Stimulated activated CD4-positive, alpha-beta T cell treated with anti-CD3 and anti-CD28 coated beads, Interleukin-4, amount 100 ng/mL, for 48 hours (primary cell): ENCODE measurements around the gene MYH11.
"Not testable (repeated sequence)": the region's sequence is repeated elsewhere in the genome, so short reads cannot be mapped to it uniquely, and the experiment has no call there.

Experiments used
- DNase-seq, 2 donors: peaks; one replicate each; pipeline ENCODE4 v3.0.0-alpha.2; 2020; ENCODE audit warnings: low read depth in 2 of 2

Gene MYH11

DNA sequence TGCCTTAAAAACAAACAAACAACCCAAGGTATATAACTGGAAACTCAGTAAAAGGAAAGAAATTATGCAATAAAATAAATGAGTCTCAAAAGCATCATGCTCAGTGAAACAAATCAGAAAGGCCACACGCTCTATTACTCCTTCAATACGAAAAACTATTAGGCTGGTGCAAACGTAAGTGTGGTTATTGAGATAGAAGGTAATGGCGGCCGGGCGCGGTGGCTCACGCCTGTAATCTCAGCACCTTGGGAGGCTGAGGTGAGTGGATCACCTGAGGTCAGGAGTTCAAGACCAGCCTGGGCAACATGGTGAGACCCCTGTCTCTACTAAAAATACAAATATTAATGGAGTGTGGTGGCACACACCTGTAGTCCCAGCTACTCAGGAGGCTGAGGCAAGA, 17.6 kb downstream of the MYH11 start:
- not testable (repeated sequence) for DNase-seq

DNA sequence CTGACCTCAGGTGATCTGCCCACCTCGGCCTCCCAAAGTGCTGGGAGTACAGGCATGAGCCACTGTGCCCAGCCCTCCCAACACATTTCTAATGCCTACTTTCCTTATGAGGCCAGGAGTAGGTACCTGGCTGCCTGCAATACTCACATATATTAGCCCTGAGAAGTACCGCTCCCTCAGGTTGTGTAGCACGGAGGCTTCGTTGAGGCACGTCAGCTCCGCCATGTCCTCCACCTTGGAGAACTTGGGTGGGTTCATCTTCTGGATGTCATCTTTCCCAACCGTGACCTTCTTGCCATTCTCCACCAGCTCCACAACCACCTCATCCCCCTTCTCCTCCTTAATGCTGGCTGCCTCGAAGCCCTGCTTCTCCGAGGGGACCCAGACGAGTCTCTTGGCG, 19.1 kb downstream of the MYH11 start:
- no peak for DNase-seq

DNA sequence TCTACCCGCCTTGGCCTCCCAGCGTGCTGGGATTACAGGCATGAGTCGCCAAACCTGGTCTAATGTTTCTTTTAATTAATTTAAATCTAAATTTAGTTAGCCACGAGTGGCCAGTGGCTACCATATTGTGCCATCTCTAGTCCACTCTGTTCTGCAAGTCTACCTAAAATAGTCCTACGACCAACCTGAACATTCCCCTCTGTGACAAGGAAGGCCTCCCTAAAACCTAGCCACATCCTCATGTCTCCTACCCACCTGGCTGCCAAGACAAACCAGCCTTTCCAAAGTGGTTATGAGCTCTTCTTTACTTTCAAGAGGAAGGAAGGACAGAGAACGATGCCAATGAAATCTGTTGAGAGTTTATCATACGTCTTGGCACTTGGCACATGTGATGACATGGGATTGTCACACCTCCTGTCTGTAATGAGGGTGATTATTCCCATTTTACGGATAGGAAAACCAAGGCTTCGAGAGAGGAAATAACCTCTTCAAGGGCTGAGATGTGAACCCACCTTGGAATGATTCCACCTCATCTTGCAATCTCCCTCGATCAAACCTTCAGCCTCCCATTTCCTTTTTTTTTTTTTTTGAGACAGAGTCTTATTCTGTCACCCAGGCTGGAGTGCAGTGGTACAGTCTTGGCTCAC, 19.7 kb downstream of the MYH11 start:
- no peak for DNase-seq

DNA sequence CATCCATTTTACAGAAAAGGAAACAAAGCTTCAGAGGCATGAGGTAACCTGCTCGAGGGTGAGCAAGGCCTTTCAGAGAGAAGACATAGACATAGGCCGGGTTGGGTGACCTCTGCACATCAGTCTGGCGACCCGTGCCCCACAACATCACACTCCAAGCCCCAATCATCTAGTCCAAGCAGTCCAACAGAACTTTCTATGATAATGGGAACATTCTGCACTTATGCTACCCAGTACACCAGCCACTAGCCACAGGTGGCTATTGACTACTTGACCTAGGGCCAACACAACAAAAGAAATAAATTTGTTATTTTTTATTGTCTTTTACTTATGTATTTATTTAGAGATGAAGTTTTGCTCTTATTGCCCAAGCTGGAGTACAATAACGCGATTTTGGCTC, 20.8 kb downstream of the MYH11 start:
- no peak for DNase-seq

DNA sequence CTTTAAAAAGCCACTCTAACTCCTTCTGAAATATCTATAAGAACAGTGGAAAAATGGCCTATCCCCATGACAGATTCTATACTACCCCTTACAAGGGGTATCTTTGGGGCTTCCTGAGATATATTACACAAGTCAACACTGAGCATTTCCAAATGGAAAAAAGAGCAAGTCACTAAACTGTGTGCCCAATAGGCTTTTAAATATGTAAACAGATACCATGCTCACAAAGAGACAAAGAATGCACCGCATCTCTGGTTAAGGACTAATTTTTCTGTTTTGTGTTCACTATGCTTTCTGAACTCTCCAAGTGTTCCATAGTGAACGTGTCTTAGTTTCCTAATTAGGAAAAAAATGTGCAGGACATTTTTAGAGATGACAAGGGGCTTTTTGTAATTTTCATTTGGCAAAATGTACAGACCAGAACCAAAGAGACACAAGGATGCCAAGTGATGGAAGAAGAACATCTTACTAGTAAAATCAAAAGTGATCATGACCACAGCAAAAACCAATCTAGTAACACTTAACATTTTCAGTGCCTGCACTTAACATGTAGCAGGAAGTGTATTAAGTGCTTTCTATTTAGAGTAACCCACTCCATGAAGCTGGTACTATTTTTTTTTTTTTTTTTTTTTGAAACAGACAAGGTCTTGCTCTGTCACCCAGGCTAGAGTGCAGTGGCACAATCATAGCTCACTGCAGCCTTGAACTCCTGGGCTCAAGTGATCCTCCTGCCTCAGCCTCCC, 21.5 kb downstream of the MYH11 start:
- no peak for DNase-seq

DNA sequence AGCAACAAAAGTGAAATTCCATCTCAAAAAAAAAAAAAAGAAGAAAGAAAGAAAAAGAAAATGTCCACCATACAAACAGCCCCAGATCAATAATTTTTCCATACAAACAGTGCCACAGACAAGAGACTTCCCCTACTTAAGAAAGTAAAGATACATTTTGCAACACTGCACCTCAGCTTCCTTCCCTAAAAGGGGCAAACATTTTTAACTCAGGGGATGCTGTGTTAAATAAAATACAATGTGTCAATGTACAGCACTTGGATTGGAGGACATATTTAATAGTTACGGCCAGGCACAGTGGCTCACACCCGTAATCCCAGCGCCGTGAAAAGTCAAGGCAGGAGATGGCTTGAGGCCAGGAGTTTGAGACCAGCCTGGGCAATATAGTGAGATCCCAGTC, 22.3 kb downstream of the MYH11 start:
- DNase-seq = no peak

DNA sequence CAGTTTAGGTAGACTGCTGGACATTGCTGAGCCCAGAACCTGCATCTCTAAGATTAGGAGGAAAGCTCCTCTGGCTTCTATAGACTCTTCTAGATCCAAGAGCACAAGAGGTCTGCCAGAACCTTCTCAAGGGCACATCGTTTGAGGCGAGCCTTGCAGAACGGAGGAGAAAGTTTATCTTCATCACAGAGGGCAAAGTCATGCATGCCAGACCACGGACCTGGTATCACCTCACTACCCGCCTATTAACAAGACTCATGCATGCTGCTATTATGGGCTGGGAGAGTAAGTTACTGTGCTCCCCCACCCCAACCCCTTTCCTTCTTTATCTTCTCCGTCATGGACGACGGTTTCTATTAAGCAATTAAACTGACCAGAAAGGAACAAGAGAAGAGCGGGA, 23.3 kb downstream of the MYH11 start:
- no peak for DNase-seq

DNA sequence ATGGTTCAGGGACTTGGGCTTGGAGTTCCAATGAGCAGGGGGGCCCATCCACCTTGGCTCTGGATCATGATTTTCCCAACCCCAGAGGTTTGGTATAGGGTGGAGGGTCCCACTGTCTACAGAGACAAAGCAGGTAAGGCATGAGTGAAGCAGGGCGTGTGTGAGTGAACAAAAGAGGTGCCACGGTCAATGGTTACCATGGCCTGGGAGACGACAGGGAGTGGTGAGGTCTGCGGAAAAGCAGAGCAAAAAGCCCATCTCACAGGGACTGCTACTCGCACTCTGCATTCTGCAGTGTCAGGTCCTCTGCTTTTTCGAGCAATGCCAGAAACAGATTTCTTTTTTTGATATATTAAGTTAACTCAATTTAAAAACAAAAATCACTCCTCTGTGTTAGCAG, 24.6 kb downstream of the MYH11 start:
- no peak for DNase-seq

DNA sequence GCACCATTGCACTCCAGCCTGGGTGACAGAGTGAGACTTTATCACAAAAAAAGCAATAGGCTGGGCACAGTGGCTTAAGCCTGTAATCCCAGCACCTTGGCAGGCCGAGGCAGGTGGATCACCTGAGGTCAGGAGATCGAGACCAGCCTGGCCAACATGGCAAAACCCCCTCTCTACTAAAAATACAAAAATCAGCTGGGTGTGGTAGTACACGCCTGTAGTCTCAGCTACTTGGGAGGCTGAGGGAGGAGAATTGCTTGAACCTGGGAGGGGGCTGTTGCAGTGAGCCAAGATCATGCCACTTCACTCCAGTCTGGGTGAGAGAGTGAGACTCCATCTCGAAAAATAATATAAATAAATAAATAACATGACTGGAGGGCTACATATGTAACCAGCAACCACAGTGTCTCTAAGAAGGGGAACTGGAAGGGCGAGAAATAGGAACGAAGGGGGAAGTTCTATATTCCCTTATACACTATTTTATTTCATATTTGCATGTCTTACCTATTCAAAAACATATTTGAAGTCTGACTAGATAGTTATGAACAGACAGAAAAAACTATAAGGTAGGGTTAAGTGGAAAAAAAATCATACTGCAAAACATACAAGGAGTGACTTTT, 25.9 kb downstream of the MYH11 start:
- no peak for DNase-seq

DNA sequence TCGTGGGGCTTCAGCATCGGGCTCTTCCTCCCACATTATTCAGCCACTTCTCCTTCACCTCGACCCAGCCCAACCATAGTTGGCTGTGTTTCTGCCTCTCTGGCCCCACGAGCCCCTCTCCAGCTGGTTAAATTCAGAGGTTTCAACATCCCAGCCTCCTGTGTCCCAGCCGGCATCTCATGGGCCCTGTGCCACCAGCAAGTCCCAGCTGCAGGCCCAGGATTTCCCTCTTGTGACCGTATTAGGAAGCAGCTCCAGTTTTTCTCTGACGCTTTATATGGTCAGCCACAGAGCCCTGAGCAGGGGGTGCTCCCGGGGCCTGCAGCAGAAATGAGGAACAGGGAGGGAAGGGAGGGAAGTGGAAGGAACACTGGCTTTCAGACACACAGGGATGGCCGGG, 27.4 kb downstream of the MYH11 start:
- DNase-seq = no peak

DNA sequence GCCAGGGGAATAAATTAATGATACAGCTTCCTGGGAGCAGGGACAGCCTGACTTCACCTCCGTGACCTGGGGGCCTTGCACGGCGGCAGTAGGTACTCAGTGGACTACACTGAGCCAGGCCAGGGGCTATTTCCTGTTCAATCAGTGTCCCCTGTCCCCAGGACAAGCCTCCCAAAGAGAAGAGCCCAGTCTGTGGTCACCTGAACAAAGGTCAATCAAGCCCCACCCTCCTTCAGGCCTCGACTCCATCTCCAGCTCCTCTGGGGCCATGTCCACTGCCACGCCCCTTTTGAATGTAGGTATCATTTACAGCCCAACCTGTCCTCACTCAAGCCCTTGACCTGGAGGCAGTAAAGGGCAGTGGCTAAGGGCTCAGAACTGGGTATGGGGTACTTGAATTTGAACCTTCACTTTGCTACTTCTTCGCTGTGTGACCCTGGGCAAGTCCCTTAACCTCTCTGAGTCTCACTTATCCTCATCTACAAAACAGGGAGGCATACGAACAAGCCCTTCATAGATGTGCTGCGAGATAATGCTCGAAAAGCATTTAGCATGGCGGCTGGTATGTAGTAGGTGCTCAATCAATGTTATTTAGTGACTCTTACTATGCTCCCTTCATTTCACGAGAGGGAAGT, 29.0 kb downstream of the MYH11 start:
- no peak for DNase-seq

DNA sequence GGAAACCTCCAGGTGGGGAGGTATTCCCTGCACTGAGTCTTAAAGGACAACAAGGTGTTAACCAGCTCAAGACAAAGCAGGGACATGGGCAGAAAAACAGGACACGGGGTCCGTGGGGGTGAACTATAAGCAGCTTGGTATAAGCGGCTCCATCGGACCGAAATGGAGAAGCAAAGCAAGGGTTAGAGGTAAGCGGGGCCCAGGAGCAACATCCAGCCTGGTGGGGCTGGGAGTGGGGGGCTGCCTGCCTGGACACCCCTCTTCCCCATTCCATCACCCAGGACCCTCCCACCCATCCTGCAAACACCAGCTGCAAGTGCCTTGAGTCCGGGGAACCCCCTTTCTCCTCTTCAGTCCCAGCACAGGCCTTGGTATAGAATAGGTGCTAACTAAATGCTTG, 29.5 kb downstream of the MYH11 start:
- DNase-seq = no peak

DNA sequence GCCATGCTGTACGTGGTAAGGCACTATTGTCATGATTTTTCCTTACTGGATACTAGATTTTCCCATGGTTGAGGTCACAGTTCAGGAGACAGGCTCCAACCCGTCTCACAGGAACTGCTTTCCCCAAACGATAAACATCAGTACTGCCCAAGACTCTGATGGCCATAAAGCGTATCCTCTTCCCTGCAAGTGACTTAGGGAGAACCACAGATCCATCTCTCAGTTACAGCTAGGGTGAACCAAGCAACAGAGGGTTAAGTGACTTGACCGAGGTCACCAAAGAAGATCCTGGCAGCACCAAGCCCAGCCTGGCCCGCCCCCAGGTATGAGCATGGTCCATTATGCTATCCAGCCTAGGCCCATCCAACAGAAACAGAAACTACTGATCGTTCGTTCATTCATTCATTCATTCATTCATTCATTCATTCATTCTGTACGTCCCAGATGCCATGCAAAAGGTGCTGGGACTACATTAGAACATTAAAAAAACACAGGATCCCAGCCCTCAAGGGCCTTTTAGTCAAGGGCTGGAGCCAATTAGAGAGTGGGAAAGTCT, 31.0 kb downstream of the MYH11 start:
- no peak for DNase-seq

DNA sequence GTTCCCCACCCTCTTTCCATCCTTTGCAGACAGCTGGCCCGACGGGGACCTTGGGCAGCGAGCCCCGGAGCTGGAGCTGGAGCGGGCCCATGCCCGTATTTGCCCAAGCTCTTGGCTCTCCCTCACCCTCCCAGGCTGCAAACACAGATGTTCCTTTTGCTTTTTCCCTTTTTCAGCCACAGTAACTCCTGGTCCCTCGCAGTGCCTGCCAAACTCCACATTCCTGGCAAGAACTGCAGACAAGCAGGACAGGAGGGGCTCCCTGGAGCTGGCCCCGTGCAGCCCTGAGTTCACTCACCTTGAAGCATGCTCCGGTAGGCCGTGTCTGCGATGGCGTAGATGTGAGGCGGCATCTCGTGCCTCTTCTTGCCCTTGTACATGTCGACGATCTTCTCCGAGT, 33.9 kb downstream of the MYH11 start:
- DNase-seq = no peak

DNA sequence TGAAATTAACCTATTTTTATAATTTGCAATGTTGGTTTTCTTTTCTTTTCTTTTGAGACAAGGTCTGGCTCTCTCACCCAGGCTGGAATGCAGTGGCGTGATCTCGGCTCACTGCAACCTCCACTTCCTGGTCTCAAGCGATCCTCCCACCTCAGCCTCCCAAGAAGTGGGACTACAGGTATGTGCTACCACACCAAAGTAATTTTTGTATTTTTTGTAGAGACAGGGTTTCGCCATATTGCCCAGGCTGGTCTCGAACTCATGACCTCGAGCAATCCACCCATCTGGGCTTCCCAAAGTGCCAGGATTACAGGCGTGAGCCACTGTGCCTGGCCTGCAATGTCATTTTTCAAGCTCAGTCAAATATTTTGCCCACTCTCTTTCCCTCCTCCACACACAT, 36.0 kb downstream of the MYH11 start:
- no peak for DNase-seq

DNA sequence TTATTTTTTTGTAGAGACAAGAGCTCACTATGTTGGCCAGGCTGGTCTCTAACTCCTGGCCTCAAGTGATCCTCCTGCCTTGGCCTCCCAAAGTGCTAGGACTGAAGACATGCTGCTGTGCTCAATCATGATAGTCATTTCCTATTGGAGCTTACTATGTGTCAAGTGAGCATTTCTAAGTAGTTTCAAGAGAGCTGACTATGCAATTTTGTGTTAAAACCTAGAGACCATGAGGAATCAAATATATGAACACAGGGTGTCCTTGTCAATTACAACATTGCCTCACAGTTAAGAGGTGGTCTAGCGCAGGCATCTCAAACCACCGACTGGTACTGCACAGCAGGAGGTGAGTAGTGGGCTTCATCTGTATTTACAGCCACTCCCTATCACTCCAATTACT, 37.8 kb downstream of the MYH11 start:
- DNase-seq = no peak

DNA sequence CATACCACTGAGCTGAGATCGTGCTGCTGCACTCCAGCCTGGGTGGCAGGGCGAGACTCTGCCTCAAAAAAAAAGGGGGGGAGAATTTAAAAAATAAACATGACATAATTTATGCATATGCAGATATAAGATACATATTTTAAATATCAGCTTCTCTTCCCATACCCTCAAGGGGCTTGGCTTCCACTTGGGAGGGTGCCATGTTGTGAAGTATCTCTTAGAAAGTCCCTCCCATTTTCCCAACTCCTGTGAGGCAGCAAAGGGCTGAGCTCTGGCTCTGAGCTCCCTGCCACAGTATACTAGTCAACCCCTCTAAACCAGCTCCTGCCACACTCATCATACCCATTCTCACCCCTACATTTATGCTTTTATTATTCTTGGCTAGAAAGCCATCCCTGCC, 39.4 kb downstream of the MYH11 start:
- DNase-seq = no peak

DNA sequence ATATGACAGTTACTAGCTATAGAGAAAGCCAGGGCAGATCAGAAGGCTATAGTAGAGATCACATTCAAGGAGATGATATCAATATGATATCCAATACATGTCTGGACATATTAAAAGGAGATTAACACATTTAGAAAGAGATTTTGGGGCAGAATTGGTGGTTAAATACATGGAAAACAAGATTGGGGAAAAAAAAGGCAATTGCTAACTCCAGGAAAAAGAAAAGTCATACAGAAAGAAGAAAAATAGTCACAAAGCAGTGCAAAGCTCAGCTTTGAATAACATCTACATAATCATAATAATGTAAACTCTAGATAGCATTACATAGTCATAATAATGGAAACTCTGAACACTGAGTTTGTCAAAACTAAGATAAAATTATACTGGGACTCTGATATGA, 40.6 kb downstream of the MYH11 start:
- DNase-seq = no peak

DNA sequence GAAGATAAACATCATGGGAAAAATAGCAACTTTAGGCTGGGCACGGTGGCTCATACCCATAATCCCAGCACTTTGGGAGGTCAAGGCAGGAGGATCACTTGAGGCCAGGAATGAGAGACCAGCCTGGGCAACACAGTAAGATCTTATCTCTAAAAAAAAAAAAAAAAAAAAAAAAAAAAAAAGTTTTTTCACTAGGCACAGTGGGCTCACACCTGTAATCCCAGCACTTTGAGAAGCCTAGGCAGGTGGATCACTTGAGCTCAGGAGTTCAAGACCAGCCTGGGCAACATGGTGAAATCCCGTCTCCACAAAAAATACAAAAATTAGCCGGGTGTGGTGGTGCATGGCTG, 44.5 kb downstream of the MYH11 start:
- DNase-seq = not testable (repeated sequence)

DNA sequence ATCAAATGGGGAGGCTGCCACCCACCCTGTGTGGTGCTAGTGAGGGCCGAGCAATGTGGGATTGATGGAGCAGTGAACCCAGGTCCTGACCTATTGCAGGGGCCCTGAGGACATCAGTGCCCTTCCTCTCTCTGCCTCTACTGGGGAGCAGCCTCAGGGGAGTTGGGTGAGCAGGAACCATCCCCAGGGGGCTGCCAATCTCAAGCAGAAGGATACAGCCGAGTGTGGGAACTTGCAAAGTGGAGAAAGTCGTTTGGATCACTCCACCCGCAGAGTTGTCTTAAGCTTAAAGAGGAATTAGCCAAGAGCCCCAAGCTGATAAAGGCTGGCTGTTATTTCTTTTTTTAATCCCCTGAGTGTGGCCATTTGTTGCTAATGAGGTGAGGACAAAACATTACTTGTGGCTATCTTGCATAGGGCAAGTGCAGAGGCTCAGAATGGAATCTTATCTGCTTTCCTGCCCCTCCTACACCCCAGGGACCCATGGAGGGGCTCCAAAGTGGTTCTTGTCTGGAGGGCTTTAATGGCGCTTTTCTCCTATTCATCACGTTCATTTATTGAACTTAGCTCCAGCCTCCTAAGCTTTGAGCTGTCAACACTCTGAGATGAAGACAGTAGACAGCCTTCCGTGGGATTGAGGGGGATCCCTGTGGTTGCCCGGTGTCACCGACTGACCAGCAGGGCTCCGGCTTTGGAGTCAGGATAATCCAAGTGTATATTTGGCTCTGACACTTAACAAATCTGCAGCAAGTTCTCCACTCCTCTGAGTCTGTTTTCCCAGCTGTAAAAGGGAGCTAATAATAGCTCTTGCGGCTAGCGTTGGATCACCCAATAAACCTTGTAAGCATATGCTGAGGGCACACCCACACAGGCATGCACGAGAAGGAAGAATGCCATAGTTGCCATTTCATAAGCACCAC, 45.1 kb downstream of the MYH11 start:
- no peak for DNase-seq

DNA sequence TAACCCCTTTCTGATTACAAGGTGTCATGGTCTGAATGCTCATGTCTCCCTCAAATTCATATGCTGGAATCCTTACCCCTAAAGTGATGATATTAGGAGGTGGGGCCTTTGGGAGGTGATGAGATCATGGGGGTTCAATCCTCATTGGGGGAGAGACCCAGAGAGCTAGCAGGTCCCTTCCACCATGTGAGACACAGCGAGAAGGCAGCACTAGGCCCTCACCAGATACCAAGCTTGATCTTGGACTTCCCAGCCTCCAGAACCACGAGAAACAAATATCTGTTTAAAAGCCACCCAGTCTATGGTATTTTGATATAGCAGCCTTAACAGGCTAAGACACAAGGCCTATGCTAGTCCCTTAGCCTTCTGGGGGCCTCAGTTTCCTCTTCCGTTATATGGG, 45.9 kb downstream of the MYH11 start:
- no peak for DNase-seq

DNA sequence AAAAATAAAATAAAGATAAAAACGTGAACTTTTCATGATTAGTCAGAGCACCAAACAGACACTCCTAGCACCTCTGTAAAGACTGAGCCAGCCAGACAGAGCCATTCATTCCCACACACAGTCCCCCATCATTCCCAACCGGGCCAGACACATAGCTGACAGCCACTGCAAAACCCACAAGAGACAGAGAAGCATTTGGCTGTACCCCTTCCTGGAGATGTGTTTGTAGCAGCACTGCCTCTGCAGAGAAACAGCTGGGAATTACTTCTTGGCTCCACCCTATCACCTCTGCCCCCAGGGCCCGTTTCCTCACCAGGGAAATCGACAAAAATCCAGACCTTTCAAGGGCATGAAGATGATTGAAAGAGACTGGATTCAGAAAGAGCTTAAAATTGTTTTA, 46.4 kb downstream of the MYH11 start:
- no peak for DNase-seq
